Fibroblast of lung (primary cell): ENCODE data around the gene SCYGR4. TPM values are rescaled to one million over a fixed set of nuclear protein-coding genes. Genes with fewer than 3 reads are reported as not detected.
A peak's percentile ranks its signal among the peaks of the same experiment; 100 is the strongest.

ENCODE experiments used
- DNase-seq, 2 donors: peaks; one replicate each; pipeline versions ENCODE4 v3.0.0 to v3.0.0-alpha.2; 2010; ENCODE audit warnings: low read depth in 2 of 2
- H2AFZ ChIP-seq: 2 replicates; pipeline ENCODE4 v1.5.1; 2012; ENCODE audit warnings: low read length, control low read depth, inconsistent platforms
- H3K27ac ChIP-seq: 2 replicates; pipeline ENCODE4 v1.5.1; 2011; ENCODE audit warnings: low read length, control low read depth; ENCODE audit not compliant: insufficient read depth
- H3K27me3 ChIP-seq: 2 replicates; pipeline ENCODE4 v1.5.1; 2011; ENCODE audit warnings: mild to moderate bottlenecking, low read length; ENCODE audit not compliant: control insufficient read depth, insufficient read depth
- H3K36me3 ChIP-seq: 2 replicates; pipeline ENCODE4 v1.5.1; 2011; ENCODE audit warnings: low read length; ENCODE audit not compliant: control insufficient read depth, insufficient read depth
- H3K4me1 ChIP-seq: 2 replicates; pipeline ENCODE4 v1.5.1; 2011; ENCODE audit warnings: low read length; ENCODE audit not compliant: control insufficient read depth, insufficient read depth; ENCODE audit errors: extremely low read depth
- H3K4me2 ChIP-seq: 2 replicates; pipeline ENCODE4 v1.5.1; 2011; ENCODE audit warnings: low read length, control low read depth; ENCODE audit not compliant: insufficient read depth; ENCODE audit errors: extremely low read depth
- H3K4me3 ChIP-seq, 4 experiments: fragments of 200-600 bp in 1 of 4; sonication (generic) in 1 of 4; replicated peaks in 1 of 4; 2 replicates each; pipeline ENCODE4 v1.5.1; 2011 to 2016; ENCODE audit warnings: low read length in 4 of 4, low read depth in 3 of 4, mild to moderate bottlenecking in 3 of 4, control low read depth in 2 of 4, inconsistent platforms in 1 of 4, mixed read lengths in 1 of 4; ENCODE audit not compliant: insufficient read depth in 1 of 4; ENCODE audit errors: control extremely low read depth in 1 of 4
- H3K79me2 ChIP-seq: 2 replicates; pipeline ENCODE4 v1.5.1; 2012; ENCODE audit warnings: mild to moderate bottlenecking, low read length, inconsistent platforms; ENCODE audit not compliant: control insufficient read depth, insufficient read depth
- H3K9ac ChIP-seq: 2 replicates; pipeline ENCODE4 v1.5.1; 2011; ENCODE audit warnings: mild to moderate bottlenecking, low read length, control low read depth; ENCODE audit not compliant: insufficient read depth
- H3K9me3 ChIP-seq: 2 replicates; pipeline ENCODE4 v1.5.1; 2012; ENCODE audit warnings: low read depth, low read length; ENCODE audit not compliant: control insufficient read depth, insufficient read depth
- H4K20me1 ChIP-seq: 2 replicates; pipeline ENCODE4 v1.5.1; 2011; ENCODE audit warnings: low read length; ENCODE audit not compliant: control insufficient read depth, insufficient read depth; ENCODE audit errors: extremely low read depth
- CTCF ChIP-seq, 2 donors: IDR thresholded peaks in 1 of 2; conservative IDR thresholded peaks in 1 of 2; 1 replicate in 1 of 2; 2 replicates in 1 of 2; pipeline ENCODE4 v1.5.1; 2011 to 2012; ENCODE audit warnings: low read length in 2 of 2, control low read depth in 1 of 2, inconsistent platforms in 1 of 2, low read depth in 1 of 2, mild to moderate bottlenecking in 1 of 2
- EZH2 ChIP-seq: IDR thresholded peaks from 2 replicates; pipeline ENCODE4 v1.5.1; 2012; ENCODE audit warnings: low read length, control low read depth, mild to moderate bottlenecking; ENCODE audit errors: missing control alignments
- polyA plus RNA-seq, 2 donors: library from polyadenylated mRNA; depleted of rRNA in 1 of 2; stranded (reverse) in 1 of 2; unstranded in 1 of 2; fragments of >200 nt; gene quantifications; 2 replicates each; pipeline ENCODE4 v1.2.1, GENCODE V29; 2011 to 2012; ENCODE audit warnings: missing spikeins in 1 of 2
- total RNA-seq: library from RNA; depleted of rRNA; stranded (reverse); fragments of >200 nt; gene quantifications from 2 replicates; pipeline ENCODE4 v1.2.1, GENCODE V29; 2014

The SCYGR4 gene
- total and polyA plus RNA-seq, 2 donors (not counting 1 experiment from before 2014, with no cell fraction given): not detected

GRCh38 chr2:227653419-227653818 lies 36.1 kb downstream of the SCYGR4 start:
- no peaks in the 10 kb centered on the region for H4K20me1 ChIP-seq
- H2AFZ ChIP-seq: no peak overlapping the region
- peak; percentile 32 to 34 for DNase-seq
- TF ChIP-seq EZH2: no peak
- TF ChIP-seq CTCF (conservative IDR thresholded peaks at IDR 0.05 in 1 of 2, IDR thresholded peaks at IDR 0.05 in 1 of 2; ENCODE audit: low read depth in 1 of 2, low read length in 2 of 2): no peak
- no peaks in the 10 kb centered on the region for H3K9me3 ChIP-seq
- H3K4me3 ChIP-seq: no peak overlapping the region
- no peaks in the 10 kb centered on the region for H3K36me3 ChIP-seq
- no peak overlapping the region for H3K27ac ChIP-seq
- no peak overlapping the region for H3K9ac ChIP-seq
- no peaks in the 10 kb centered on the region for H3K27me3 ChIP-seq
- H3K79me2 ChIP-seq: no peaks in the 10 kb centered on the region
- peaks cover 4% of the 10 kb centered on the region for H3K4me1 ChIP-seq
- H3K4me2 ChIP-seq: no peak overlapping the region

- TF ChIP-seq EZH2: no peak
- TF ChIP-seq CTCF (conservative IDR thresholded peaks at IDR 0.05 in 1 of 2, IDR thresholded peaks at IDR 0.05 in 1 of 2; ENCODE audit: low read depth in 1 of 2, low read length in 2 of 2): no peak
Measured at GRCh38 chr2:227654426-227654825, 37.1 kb downstream of the SCYGR4 start.

GRCh38 chr2:227655454-227655853 lies 38.2 kb downstream of the SCYGR4 start:
- H3K9me3 ChIP-seq: no peaks in the 10 kb centered on the region
- peaks cover 4% of the 10 kb centered on the region for H3K4me1 ChIP-seq
- H3K9ac ChIP-seq: no peak overlapping the region
- no peaks in the 10 kb centered on the region for H4K20me1 ChIP-seq
- H2AFZ ChIP-seq: no peak overlapping the region
- H3K27ac ChIP-seq: no peak overlapping the region
- no peaks in the 10 kb centered on the region for H3K27me3 ChIP-seq
- no peaks in the 10 kb centered on the region for H3K79me2 ChIP-seq
- peak; percentile 90 to 93 for DNase-seq
- TF ChIP-seq EZH2 (no peak), CTCF (conservative IDR thresholded peaks at IDR 0.05 in 1 of 2, IDR thresholded peaks at IDR 0.05 in 1 of 2; ENCODE audit: low read depth in 1 of 2, low read length in 2 of 2) (no peak)
- no peak overlapping the region for H3K4me2 ChIP-seq
- H3K36me3 ChIP-seq: no peaks in the 10 kb centered on the region
- no peak overlapping the region for H3K4me3 ChIP-seq

More at GRCh38 chr2:227654426-227654825, 37.1 kb downstream of the SCYGR4 start:
- Histone ChIP-seq H3K4me3 (no peak overlapping the region), H3K27me3 (no peaks in the 10 kb centered on the region), H4K20me1 (no peaks in the 10 kb centered on the region), H3K4me2 (no peak overlapping the region), H3K9ac (no peak overlapping the region), H3K4me1 (peaks cover 4% of the 10 kb centered on the region), H3K79me2 (no peaks in the 10 kb centered on the region), H3K36me3 (no peaks in the 10 kb centered on the region), H3K9me3 (no peaks in the 10 kb centered on the region), H3K27ac (no peak overlapping the region), H2AFZ (no peak overlapping the region)
- no peak for DNase-seq
